GM19238 (cell line): Measurements from ENCODE around the gene LTBP4.
"Not testable (repeated sequence)": the region's sequence is repeated elsewhere in the genome, so short reads cannot be mapped to it uniquely, and the experiment has no call there.

Experiments used
- DNase-seq: peaks from one replicate; pipeline ENCODE4 v3.0.0; 2011; ENCODE audit warnings: low spot score; ENCODE audit not compliant: insufficient read length

LTBP4 gene

DNA sequence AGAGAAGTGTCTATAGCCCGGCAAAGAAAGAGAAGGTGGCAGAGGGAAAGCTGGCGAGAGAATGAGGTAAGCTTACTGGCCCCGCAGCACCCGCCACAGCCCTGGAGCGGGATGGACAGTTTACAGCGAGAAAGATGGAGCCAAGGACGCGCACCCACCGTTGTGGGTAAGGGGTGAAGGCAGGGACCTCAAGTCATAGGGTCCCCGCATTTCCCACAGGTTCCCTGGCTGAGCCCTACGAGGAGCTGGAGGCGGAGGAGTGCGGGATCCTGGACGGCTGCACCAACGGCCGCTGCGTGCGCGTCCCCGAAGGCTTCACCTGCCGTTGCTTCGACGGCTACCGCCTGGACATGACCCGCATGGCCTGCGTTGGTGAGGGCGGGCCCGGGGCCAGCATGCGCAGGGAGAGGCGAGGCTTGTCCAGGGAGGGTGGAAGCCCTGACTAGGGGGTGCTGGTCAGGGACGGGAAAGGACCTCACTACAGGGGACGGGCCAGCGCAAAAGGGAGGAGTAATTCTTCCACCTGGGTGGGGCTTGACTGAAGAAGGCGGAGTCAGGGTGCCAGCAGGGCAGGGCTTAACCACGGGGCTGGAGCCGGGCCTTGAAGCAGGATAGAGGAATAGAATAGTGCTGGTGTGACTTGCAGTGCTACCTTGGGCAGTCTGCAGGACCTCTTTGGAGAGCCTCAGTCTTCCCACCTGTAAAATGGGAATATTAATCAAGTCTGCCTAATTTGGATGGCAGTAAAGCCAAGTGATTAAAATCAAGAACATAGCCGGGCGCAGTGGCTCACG is 26.5 kb downstream of the LTBP4 start:
- no peak for DNase-seq

DNA sequence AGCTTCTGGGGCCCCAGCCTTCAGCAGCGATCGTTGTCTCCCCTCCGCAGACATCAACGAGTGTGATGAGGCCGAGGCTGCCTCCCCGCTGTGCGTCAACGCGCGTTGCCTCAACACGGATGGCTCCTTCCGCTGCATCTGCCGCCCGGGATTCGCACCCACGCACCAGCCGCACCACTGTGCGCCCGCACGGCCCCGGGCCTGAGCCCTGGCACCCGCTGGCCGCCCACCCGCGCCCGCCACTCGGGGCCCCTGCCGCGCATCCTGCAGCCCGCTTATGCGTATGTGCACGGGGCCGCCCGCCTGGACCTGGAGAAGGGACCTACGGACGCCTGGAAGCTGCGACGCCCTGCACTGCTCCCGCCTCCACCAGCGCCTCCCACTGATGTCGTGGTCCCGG is 28.2 kb downstream of the LTBP4 start:
- no peak for DNase-seq

DNA sequence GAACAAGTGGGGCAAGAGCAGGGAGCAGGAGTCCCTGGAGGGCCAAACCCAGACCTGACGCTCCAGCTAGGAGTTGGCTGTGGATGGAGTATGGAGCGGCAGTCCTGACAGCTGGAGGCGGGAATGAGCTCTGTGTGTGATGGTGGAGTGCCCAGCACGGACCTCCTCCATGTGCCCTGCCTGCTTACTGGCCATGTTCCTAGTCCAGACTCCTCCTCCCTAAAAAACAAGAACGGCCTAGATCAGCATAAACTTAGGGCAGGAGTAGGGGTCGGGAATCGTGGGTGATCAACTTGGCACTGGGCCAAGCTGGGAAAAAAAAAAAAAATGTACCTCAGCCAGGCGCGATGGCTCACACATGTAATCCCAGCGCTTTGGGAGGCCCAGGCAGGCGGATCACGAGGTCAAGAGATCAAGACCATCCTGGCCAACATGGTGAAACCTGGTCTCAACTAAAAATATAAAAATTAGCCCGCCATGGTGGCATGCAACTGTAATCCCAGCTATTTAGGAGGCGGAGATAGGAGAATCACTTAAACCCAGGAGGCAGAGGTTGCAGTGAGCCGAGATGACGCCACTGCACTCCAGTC is 29.5 kb downstream of the LTBP4 start:
- no peak for DNase-seq

DNA sequence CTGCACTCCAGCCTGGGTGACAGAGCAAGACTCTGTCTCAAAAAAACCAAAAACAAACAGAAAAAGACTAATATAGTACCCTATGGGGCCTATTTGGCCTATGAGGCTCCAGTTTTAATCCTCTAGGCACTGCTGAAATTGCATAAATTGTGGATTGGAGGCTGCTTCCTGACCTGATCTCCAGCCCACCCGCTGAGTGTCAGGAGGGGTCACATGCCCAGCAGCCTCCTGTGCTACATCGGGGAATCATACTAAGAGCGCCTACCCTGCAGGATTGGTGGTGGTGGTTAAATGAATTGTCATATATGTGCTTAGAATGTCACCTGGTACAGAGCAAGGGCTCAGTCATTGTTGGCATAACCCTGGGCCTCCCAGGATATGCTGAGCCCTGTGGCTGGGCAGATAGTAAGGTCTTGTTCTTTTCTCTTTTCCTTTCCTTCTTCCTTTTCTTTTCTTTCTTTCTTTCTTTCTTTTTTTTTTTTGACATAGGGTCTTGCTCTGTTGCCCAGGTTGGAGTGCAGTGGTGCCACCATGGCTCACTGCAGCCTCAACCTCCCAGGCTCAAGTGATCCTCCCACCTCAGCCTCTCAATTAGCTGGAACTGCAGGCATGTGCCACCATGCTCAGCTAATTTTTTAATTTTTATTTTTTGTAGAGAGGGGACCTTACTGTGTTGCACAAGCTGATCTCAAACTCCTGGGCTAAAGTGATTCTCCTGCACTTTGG is 31.3 kb downstream of the LTBP4 start:
- DNase-seq, result no peak

DNA sequence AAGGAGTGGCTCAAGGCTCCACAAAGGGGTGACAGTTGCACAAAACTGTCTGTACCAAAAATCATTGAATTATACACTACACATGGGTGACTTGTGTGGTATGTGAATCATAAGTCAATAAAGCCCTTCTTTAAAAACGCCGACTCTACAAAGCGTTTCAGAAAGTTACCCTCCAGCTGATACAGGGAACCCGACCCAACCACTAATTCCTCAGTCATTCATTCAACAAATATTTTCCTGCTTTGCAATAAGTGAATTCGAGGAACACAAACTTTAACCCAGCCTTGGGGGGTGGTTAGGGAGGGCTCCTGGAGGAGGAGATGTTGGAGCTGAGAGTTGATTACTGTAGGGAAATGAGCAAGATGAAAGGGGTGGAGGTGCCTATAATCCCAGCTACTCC is 32.0 kb downstream of the LTBP4 start:
- DNase-seq, result no peak

DNA sequence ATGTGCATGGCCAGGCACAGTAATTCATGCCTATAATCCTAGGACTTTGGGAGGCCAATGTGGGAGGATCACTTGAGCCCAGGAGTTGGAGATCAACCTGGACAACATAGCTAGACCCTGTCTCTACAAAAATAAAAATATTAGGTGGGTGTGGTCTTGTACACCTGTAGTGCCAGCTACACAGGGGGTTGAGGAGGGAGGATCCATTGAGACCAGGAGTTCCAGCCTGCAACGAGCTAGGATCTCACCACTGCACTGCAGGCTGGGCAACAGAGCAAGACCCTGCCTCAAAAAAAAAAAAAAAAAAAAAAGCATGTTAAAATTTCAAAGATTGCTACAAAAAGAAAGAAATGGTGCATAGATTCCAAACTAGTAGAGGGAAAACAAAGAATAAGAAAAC is 37.2 kb downstream of the LTBP4 start:
- DNase-seq, result no peak

DNA sequence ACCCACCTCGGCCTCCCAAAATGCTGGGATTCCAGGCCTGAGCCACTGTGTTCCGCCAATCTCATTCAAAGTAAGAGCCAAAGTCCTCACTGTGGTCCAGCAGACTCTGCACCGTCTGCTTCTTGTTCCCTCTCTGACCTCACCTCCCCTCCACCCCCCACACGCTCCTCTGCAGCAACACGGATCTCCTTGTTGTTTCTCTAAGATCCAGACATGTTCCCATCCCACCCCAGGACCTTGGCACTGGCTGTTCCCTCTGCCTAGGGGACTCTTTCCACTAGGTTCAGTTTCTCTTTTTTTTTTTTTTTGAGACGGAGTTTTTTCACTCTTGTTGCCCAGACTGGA is 38.4 kb downstream of the LTBP4 start:
- no peak for DNase-seq

DNA sequence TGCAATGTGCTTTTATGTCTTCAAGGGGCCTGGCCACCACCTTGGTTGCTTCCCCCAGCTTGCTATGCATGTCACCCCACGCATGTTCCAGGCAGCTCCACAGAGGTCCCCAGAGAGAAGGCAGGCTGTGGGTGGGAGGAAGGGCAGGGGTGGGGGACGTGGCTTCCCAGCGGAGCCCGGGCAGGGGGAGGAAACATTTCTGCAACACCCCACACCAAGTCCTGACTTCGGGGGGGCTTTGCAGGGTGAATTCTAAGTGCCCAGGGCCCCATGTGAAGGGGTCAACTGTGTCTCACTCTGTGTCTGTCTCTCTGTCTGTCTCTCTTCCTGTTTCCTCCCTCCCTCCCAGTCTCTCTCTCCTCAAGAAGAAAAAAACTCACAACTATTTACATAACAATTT is 39.6 kb downstream of the LTBP4 start:
- no peak for DNase-seq

DNA sequence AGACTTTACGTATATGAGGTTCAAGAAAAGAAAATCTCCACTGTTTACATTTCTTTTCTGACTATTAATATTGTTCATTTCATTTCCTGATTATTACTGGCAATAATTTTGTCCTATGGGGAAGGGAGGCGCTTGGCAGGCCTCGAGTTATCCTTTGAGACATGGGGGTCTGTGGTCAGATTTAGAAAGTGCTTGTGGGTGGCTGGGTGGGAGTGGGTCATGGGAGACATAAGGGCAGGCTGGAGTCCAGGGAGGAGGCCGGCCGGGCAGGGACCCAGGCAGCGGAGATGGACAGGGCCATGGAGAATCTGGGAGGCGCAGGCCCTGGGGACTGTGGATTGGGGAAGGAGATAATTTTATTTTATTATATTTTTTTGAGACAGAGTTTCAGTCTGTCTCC is 40.1 kb downstream of the LTBP4 start:
- no peak for DNase-seq

DNA sequence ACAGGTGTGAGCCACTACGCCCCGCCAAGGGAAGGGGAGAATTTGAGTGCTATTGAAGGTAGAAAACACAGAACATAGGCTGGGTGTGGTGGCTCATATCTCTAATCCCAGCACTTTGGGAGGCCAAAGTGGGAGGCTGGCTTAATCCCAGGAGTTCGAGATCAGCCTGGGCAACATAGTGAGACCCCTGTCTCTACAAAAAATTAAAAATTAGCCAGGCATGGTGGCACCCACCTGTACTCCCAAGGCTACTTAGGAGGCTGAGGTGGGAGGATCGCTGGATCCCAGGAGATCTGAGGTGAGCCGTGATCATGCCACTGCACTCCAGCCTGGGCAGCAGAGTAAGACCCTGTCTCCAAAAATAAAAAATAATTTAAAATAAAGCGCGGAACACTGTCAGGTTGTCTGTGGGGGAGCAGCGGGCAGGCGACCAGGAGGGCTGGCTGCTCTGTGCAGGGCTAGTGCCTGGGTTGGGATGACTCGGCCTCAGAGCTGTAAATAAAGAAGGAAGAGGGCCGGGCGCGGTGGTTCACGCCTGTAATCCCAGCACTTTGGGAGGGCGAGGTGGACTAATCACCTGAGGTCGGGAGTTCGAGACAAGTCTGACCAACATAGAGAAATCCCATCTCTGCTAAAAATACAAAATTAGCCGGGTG is 41.0 kb downstream of the LTBP4 start:
- DNase-seq, result no peak

DNA sequence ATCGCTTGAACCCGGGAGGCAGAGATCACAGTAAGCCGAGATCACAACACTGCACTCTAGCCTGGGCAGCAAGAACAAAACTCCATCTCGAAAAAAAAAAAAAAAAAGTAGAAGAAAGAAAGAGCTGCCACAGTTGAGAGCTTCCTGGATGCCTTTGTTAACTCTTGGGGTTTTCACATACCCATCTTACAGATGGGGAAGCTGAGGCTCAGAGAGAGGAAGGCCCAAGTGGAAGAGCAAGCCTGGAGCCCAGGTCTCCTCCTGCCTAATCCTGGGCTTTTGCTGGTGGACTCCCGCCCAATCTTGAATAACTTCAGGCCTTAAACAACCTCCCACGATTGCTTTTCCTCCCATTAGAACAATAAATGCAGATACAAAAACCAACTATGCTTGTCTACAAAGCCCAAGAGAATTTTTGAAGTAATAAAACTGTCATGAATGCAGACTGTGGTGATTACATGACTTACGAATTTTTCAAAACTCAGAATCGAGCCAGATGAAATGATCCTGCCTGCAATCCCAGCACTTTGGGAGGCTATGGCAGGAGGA is 41.7 kb downstream of the LTBP4 start:
- no peak for DNase-seq

DNA sequence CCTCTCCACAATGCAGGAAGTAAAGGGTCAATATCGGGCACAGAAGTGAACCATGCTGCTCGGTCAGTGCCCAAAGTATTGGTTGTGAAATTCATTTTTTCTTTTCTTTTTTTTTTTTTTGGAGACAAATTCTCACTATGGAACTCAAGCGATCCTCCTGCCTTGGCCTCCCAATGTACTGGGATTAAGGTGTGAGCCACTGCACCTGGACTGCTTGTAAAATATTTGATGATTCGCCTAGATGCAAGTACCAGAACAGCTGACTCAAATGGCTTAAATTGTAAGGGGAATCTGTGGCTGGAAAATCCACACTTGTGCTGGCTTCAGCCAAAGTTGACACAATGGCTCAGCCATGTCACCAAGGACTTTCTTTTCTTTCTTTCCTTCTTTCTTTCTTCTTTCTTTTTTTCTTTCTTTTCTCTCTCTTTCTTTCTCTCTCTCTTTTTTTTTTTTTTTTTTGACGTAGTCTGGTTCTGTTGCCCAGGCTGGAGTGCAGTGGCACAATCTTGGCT is 45.6 kb downstream of the LTBP4 start:
- no peak for DNase-seq

DNA sequence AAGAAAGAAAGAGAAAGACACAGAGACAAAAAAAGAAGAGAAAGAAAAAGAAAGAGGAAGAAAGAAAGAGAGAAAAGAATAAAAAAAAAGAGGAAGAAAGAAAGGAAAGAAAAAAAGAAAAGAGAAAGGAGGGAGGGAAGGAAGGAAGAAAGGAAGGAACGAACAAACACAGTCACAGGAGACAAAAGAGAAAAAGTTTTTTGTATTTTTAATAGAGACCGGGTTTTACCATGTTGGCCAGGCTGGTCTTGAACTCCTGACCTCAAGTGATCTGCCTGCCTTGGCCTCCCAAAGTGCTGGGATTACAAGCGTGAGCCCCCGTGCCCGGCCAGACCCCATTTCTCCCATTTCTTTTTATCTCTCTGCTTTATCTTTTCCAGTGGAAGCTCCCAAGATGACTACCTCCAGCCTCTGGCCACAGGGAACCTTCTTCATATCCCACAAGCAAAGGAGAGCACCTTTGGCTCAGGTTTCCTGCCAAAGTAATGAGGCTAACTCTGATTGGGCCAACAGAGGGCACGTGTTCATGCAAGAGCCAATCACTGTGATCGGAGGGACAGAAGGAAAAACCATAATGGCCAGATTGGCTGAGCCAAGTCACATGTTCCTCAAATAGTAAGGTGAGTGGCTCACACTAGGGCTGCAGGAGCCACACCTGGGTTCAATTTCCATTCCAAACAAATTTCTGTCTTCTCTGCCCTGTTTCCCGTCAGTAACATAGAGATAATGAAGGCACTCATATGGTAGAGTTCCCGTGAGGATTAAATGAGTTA is 48.9 kb downstream of the LTBP4 start:
- not testable (repeated sequence) for DNase-seq

DNA sequence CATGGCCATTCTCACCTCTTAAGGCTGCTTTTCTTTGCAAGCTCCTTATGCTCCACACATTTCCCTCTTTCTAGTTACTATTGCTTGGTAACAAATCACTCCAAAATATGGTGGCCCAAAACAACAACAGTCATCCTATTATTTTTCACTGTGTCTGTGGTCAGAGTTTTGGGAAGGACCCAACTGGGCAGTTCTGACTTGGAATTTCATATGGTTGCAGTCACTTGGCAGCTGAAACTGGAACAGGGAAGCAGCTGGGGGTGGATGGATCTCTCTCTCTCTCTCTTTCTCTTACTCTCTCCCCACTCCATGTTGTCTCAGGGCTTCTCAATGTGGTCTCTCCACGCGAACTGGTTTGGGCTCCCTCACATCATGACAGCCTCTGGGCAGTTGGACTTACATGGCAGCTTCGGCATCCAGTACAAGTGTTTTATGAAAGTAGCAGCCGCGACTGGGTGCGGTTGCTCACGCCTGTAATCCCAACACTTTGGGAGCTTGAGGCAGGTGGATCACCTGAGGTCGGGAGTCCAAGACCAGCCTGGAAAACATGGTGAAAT is 49.7 kb downstream of the LTBP4 start:
- no peak for DNase-seq

DNA sequence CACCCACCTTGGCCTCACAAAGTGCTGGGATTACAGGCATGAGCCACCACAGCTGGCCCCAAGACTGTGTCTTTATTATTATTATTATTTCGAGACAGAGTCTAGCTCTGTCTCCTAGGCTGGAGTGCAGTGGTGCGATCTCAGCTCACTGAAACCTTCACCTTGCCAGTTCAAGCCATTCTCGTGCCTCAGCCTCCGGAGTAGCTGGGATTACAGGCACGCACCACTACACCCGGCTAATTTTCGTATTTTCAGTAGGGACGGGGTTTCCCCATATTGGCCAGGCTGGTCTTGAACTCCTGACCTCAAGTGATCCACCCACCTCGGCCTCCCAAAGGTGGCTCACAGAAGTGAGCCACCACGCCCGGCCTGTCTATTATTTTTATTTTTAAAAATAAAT is 51.1 kb downstream of the LTBP4 start:
- not testable (repeated sequence) for DNase-seq

DNA sequence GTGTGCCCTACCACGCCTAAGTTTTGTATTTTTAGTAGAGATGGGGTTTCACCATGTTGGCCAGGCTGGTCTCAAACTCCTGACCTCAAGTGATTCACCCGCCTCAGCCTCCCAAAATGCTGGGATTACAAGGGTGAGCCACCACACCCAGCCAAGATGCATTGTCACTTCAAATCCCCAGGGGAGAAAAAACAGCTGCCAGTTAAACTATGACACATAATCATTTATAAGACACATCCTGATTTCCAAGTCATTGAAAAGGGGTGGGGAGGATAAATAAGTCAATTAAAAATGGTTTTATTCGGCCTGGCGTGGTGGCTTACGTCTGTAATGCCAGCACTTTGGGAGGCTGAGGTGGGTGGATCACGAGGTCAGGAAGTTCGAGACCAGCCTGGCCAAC is 54.5 kb downstream of the LTBP4 start:
- not testable (repeated sequence) for DNase-seq

DNA sequence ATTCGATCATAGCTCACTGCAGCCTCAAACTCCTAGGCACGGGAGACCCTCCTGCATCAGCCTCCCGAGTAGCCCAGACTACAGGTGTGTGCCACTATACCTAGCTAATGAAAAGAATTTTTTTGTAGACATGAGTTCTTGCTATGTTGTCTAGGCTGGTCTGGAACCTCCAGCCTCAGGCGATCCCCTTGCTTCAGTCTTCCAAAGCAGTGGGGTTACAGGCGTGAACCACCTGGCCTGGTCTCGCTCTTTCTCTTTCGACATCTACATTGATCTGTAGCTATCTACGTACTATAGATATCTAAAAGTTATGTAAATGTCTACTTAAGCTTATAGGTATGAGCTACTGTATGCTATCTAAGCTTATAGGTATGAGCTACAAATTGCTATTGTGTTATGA is 56.9 kb downstream of the LTBP4 start:
- DNase-seq, result no peak

DNA sequence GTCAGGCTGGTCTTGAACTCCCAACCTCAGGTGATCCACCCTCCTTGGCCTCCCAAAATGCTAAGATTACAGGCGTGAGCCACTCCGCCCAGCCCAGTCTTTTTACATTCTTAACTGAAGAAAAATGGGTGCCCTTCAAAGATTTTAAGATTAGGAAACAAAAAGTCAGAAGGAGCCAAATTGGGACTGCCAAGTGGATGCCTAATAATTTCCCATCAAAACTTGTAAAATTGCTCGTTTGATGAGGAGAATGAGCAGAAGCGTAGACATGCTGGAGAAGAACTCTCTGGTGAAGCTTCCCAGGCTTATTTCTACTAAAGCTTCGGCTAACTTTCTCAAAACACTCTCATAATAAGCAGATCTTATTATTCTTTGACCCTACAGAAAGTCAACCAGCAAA is 57.9 kb downstream of the LTBP4 start:
- no peak for DNase-seq

DNA sequence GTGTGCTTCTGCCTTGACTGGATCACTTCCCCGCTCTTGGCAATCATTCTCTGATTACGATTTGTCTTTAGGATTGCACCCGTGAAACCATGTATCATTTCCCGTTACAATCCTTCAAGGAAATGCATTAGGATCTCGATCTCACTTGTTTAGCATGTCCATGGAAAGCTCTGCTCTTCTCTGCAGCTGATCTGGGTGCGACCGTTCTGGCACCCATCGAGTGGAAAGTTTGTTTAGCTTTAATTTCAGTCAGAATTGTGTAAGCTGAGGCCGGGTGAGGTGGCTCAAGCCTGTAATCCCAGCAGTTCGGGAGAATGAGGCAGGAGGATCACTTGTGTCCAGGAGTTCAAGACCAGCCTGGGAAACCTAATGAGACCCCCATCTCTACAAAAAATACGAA is 58.4 kb downstream of the LTBP4 start:
- DNase-seq, result no peak

DNA sequence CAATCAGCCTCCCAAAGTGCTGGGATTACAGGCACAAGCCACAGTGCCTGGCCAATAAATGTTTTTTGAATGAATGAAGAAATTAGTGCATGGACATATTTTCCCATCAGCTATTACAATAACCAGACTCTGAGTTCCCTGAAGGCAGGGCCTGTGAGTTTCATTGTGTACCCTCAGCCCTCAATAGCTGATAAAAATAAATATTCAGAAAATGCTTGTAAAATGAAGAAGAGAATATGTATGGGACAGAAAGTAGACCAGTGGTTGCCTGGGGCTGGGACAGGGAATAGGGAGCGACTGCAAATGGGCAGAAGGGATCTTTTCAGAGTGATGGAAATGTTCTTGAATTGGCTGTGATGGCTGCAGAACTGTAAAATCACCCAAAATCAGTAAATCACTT is 60.4 kb downstream of the LTBP4 start:
- DNase-seq, result no peak
